DND-41 (cell line): ENCODE results near the gene ARSJ.

Experiments
- EZH2 ChIP-seq: IDR thresholded peaks from 3 replicates; pipeline ENCODE4 v1.6.1; 2012; ENCODE audit warnings: borderline replicate concordance, low read depth, mild to moderate bottlenecking, moderate library complexity, low read length, inconsistent platforms; ENCODE audit not compliant: severe bottlenecking
- TF ChIP-seq, protein P1 (sequence below): IDR thresholded peaks from 2 replicates; pipeline ENCODE4 v1.5.1; 2012; ENCODE audit warnings: borderline replicate concordance, low read length, moderate library complexity, mild to moderate bottlenecking; ENCODE audit not compliant: poor library complexity, severe bottlenecking; ENCODE audit errors: extremely low read depth

DNA sequence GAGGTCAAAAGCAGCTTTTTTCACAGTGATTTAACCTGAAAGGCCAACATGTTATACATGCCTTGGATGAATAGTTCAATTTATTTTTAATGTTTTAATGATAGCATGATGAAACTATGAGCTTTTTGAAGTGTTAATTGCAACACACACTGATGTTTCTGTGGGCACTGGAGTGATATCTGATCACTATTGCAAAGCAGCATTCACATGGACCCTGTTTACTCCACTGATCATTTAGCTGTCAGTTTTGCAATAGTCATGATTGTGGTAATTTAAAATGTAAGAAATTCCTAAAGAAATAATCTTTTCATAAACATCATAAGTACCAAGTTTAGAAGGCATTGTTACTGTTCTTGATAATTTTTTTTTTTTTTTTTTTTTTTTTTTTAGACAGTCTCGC lies 74.1 kb downstream of the ARSJ start:
- TF ChIP-seq, protein P1, sequence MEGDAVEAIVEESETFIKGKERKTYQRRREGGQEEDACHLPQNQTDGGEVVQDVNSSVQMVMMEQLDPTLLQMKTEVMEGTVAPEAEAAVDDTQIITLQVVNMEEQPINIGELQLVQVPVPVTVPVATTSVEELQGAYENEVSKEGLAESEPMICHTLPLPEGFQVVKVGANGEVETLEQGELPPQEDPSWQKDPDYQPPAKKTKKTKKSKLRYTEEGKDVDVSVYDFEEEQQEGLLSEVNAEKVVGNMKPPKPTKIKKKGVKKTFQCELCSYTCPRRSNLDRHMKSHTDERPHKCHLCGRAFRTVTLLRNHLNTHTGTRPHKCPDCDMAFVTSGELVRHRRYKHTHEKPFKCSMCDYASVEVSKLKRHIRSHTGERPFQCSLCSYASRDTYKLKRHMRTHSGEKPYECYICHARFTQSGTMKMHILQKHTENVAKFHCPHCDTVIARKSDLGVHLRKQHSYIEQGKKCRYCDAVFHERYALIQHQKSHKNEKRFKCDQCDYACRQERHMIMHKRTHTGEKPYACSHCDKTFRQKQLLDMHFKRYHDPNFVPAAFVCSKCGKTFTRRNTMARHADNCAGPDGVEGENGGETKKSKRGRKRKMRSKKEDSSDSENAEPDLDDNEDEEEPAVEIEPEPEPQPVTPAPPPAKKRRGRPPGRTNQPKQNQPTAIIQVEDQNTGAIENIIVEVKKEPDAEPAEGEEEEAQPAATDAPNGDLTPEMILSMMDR = no peak
- no peak for TF ChIP-seq EZH2
